H9 (cell line): ENCODE measurements around the gene PPP1R16B. TPM values are rescaled to one million over a fixed set of nuclear protein-coding genes. Genes with fewer than 3 reads are reported as not detected.

ENCODE experiments used
- DNase-seq: peaks from one replicate; pipeline ENCODE4 v3.0.0-alpha.2; 2017
- H2AFZ ChIP-seq: one replicate; pipeline ENCODE4 v1.6.1; 2013; ENCODE audit warnings: mild to moderate bottlenecking, low read length, control low read depth, moderate library complexity
- H2AK5ac ChIP-seq: 2 replicates; pipeline ENCODE4 v1.6.1; 2013; ENCODE audit warnings: low read length, control low read depth, mixed read lengths; ENCODE audit not compliant: insufficient read length
- H2BK120ac ChIP-seq: one replicate; pipeline ENCODE4 v1.6.1; 2013; ENCODE audit warnings: low read depth, mild to moderate bottlenecking, low read length, control low read depth, inconsistent platforms; ENCODE audit not compliant: poor library complexity, severe bottlenecking
- H2BK12ac ChIP-seq: 2 replicates; pipeline ENCODE4 v1.6.1; 2013; ENCODE audit warnings: low read length, control low read depth, mixed read lengths, low read depth; ENCODE audit not compliant: insufficient read length
- H2BK15ac ChIP-seq: 2 replicates; pipeline ENCODE4 v1.6.1; 2013; ENCODE audit warnings: low read depth, low read length, control low read depth
- H2BK20ac ChIP-seq: one replicate; pipeline ENCODE4 v1.6.1; 2013; ENCODE audit warnings: low read depth, mild to moderate bottlenecking, low read length, control low read depth, inconsistent platforms; ENCODE audit not compliant: poor library complexity, severe bottlenecking
- H2BK5ac ChIP-seq: 2 replicates; pipeline ENCODE4 v1.6.1; 2013; ENCODE audit warnings: low read length, control low read depth, mixed read lengths; ENCODE audit not compliant: insufficient read length
- H3K14ac ChIP-seq: 2 replicates; pipeline ENCODE4 v1.6.1; 2013; ENCODE audit warnings: low read length, control low read depth; ENCODE audit not compliant: insufficient read depth
- H3K18ac ChIP-seq: 2 replicates; pipeline ENCODE4 v1.6.1; 2013; ENCODE audit warnings: low read depth, mild to moderate bottlenecking, mixed read lengths, low read length, control low read depth; ENCODE audit not compliant: insufficient read length
- H3K23ac ChIP-seq: 2 replicates; pipeline ENCODE4 v1.6.1; 2013; ENCODE audit warnings: low read length, control low read depth, mixed read lengths, low read depth; ENCODE audit not compliant: insufficient read length
- H3K23me2 ChIP-seq: 2 replicates; pipeline ENCODE4 v1.6.1; 2013; ENCODE audit warnings: low read depth, mild to moderate bottlenecking, mixed read lengths, low read length, control low read depth; ENCODE audit not compliant: insufficient read length, poor library complexity, severe bottlenecking
- H3K27ac ChIP-seq: 2 replicates; pipeline ENCODE4 v1.5.1; 2013; ENCODE audit warnings: low read length, control low read depth, mixed read lengths, low read depth; ENCODE audit not compliant: insufficient read length
- H3K27me3 ChIP-seq: 2 replicates; pipeline ENCODE4 v1.6.1; 2013; ENCODE audit warnings: low read length, control low read depth, inconsistent platforms; ENCODE audit not compliant: insufficient read depth
- H3K4ac ChIP-seq: 2 replicates; pipeline ENCODE4 v1.6.1; 2013; ENCODE audit warnings: low read depth, mild to moderate bottlenecking, control low read depth, inconsistent platforms, low read length, moderate library complexity
- H3K4me1 ChIP-seq: 2 replicates; pipeline ENCODE4 v1.6.1; 2013; ENCODE audit warnings: low read length, control low read depth, inconsistent platforms; ENCODE audit not compliant: insufficient read depth
- H3K4me2 ChIP-seq: 2 replicates; pipeline ENCODE4 v1.6.1; 2013; ENCODE audit warnings: low read length, control low read depth, mixed read lengths; ENCODE audit not compliant: insufficient read length, insufficient read depth
- H3K56ac ChIP-seq: 2 replicates; pipeline ENCODE4 v1.6.1; 2013; ENCODE audit warnings: low read depth, mild to moderate bottlenecking, mixed read lengths, low read length, control low read depth; ENCODE audit not compliant: insufficient read length
- H3K79me1 ChIP-seq: 2 replicates; pipeline ENCODE4 v1.6.1; 2013; ENCODE audit warnings: low read depth, mild to moderate bottlenecking, moderate library complexity, low read length, control low read depth, inconsistent platforms; ENCODE audit not compliant: insufficient read depth, poor library complexity, severe bottlenecking
- H3K79me2 ChIP-seq: 2 replicates; pipeline ENCODE4 v1.6.1; 2013; ENCODE audit warnings: low read length, control low read depth, inconsistent platforms; ENCODE audit not compliant: insufficient read depth
- H3K9ac ChIP-seq: 2 replicates; pipeline ENCODE4 v1.6.1; 2013; ENCODE audit warnings: low read length, control low read depth, mixed read lengths; ENCODE audit not compliant: insufficient read length; ENCODE audit errors: extremely low read depth
- H3K9me3 ChIP-seq: one replicate; pipeline ENCODE4 v1.6.1; 2013; ENCODE audit warnings: low read depth, low read length, inconsistent platforms; ENCODE audit not compliant: control insufficient read depth
- H3T11ph ChIP-seq: one replicate; pipeline ENCODE4 v1.6.1; 2013; ENCODE audit warnings: mild to moderate bottlenecking, low read length, control low read depth, inconsistent platforms
- H4K20me1 ChIP-seq: one replicate; pipeline ENCODE4 v1.6.1; 2013; ENCODE audit not compliant: control insufficient read depth, insufficient read length, insufficient read depth
- H4K5ac ChIP-seq: 2 replicates; pipeline ENCODE4 v1.6.1; 2013; ENCODE audit warnings: low read depth, mild to moderate bottlenecking, mixed read lengths, low read length, control low read depth; ENCODE audit not compliant: insufficient read length
- H4K8ac ChIP-seq: replicated peaks from 2 replicates; pipeline ENCODE4 v1.6.1; 2013; ENCODE audit warnings: low read length, control low read depth, mixed read lengths, low read depth; ENCODE audit not compliant: insufficient read length
- H4K91ac ChIP-seq: 2 replicates; pipeline ENCODE4 v1.6.1; 2013; ENCODE audit warnings: low read depth, mild to moderate bottlenecking, moderate library complexity, mixed read lengths, low read length, control low read depth; ENCODE audit not compliant: insufficient read length
- H3K27ac Mint-ChIP-seq, 3 experiments: 2 replicates in 2 of 3; 3 replicates in 1 of 3; pipeline ENCODE4 v1.8.0; 2020 to 2021; ENCODE audit warnings: mixed read lengths in 3 of 3, mild to moderate bottlenecking in 1 of 3, moderate library complexity in 1 of 3
- H3K27me3 Mint-ChIP-seq: 2 replicates; pipeline ENCODE4 v1.8.0; 2021; ENCODE audit warnings: low read depth, mild to moderate bottlenecking, moderate library complexity, mixed read lengths
- H3K36me3 Mint-ChIP-seq, 3 experiments: 2 replicates in 2 of 3; 3 replicates in 1 of 3; pipeline ENCODE4 v1.8.0; 2020 to 2021; ENCODE audit warnings: low read depth in 3 of 3, mixed read lengths in 3 of 3; ENCODE audit not compliant: insufficient read depth in 1 of 3
- H3K4me1 Mint-ChIP-seq, 2 experiments: 2 replicates each; pipeline ENCODE4 v1.8.0; 2020; ENCODE audit warnings: mixed read lengths in 2 of 2
- H3K4me3 Mint-ChIP-seq, 2 experiments: 2 replicates in 1 of 2; 3 replicates in 1 of 2; pipeline ENCODE4 v1.8.0; 2020 to 2021; ENCODE audit warnings: mild to moderate bottlenecking in 2 of 2, mixed read lengths in 2 of 2, moderate library complexity in 1 of 2
- H3K9me3 Mint-ChIP-seq, 2 experiments: 2 replicates in 1 of 2; 3 replicates in 1 of 2; pipeline ENCODE4 v1.8.0; 2020; ENCODE audit warnings: mild to moderate bottlenecking in 2 of 2, mixed read lengths in 2 of 2, moderate library complexity in 1 of 2
- WGBS: extraction: QIAGEN DNeasy Blood & Tissue Kit; methylation state at CpG from one replicate; pipeline ENCODE4 v1.1.7; 2013; ENCODE audit warnings: missing lambda C conversion rate, low lambda C conversion rate, mixed read lengths; ENCODE audit not compliant: insufficient read length; ENCODE audit errors: extremely low coverage; 5-methylcytosine and 5-hydroxymethylcytosine counted together
- total RNA-seq: library from RNA; stranded (reverse); gene quantifications from 2 replicates; pipeline ENCODE4 v1.2.1, GENCODE V29; 2021
- TF ChIP-seq, protein P1 (sequence below): fragments of 200-600 bp; sonication (generic); conservative IDR thresholded peaks from 3 replicates; pipeline ENCODE4 v1.8.0; 2021; ENCODE audit warnings: antibody characterized with exemption, mild to moderate bottlenecking

Gene PPP1R16B
- total RNA-seq, 1 experiment from 2014 or later = 8.2 TPM

DNA sequence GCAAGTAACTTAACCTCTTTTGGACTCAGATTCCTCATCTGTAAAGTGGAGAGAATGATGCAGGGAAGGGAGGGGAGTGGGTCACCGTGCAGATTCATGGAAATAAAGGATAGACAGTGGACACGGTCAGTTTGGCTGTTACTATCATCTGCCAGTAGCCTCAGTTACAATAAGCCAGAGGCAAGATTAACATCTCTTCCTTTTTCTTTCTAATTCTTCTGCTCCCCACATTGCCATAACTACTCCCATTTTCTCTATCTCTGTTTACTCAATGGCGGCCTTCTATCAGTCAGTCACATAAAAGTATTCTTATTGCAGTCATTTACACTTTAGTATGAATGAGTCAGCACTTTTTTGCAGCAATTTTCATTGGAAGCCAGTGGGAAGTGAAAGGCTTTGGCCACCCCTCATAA is 49.2 kb downstream of the PPP1R16B start:
- Histone ChIP-seq H4K20me1 (no peaks in the 10 kb centered on the region), H3K9ac (no peak overlapping the region), H2BK20ac (no peak overlapping the region), H3K9me3 (no peaks in the 10 kb centered on the region), H3K4me2 (no peak overlapping the region), H3K4me1 (no peaks in the 10 kb centered on the region), H4K91ac (no peak overlapping the region), H2BK15ac (no peak overlapping the region), H3K23ac (no peak overlapping the region), H3K27ac (no peak overlapping the region), H3K14ac (no peak overlapping the region), H4K8ac (no peak overlapping the region), H4K5ac (no peak overlapping the region), H3K18ac (no peak overlapping the region), H3K4ac (no peak overlapping the region), H2AFZ (no peak overlapping the region), H3K79me2 (no peaks in the 10 kb centered on the region), H3K23me2 (no peaks in the 10 kb centered on the region), H3K27me3 (no peaks in the 10 kb centered on the region), H2AK5ac (no peak overlapping the region), H2BK12ac (no peak overlapping the region), H3K56ac (no peak overlapping the region), H3T11ph (no peak overlapping the region), H2BK5ac (no peak overlapping the region), H2BK120ac (no peak overlapping the region), H3K79me1 (no peaks in the 10 kb centered on the region)
- no peaks in the 10 kb centered on the region; a peak in 1 of 5 replicates for H3K9me3 Mint-ChIP-seq
- no peak for DNase-seq
- no CpG with 5 or more reads among the region's 3 CpGs for WGBS
- no peaks in the 10 kb centered on the region for H3K27me3 Mint-ChIP-seq
- no peak overlapping the region; a peak in 1 of 7 replicates for H3K27ac Mint-ChIP-seq
- H3K4me1 Mint-ChIP-seq = peaks cover 5 to 10% of the 10 kb centered on the region in 2 experiments
- TF ChIP-seq, protein P1, sequence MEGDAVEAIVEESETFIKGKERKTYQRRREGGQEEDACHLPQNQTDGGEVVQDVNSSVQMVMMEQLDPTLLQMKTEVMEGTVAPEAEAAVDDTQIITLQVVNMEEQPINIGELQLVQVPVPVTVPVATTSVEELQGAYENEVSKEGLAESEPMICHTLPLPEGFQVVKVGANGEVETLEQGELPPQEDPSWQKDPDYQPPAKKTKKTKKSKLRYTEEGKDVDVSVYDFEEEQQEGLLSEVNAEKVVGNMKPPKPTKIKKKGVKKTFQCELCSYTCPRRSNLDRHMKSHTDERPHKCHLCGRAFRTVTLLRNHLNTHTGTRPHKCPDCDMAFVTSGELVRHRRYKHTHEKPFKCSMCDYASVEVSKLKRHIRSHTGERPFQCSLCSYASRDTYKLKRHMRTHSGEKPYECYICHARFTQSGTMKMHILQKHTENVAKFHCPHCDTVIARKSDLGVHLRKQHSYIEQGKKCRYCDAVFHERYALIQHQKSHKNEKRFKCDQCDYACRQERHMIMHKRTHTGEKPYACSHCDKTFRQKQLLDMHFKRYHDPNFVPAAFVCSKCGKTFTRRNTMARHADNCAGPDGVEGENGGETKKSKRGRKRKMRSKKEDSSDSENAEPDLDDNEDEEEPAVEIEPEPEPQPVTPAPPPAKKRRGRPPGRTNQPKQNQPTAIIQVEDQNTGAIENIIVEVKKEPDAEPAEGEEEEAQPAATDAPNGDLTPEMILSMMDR = no peak
- no peaks in the 10 kb centered on the region; a peak in 2 of 7 replicates for H3K36me3 Mint-ChIP-seq
- H3K4me3 Mint-ChIP-seq = no peak overlapping the region
